Measurements from ENCODE around the gene TRAK1.

GRCh38 chr3:42090973-42091731, at the start of gene TRAK1:
- TF ChIP-seq POLR2A (IDR thresholded peaks at IDR 0.05; ENCODE audit: low read depth, low read length): no peak
- TF ChIP-seq POLR2AphosphoS5 (IDR thresholded peaks at IDR 0.05; ENCODE audit: low read depth, low read length): no peak

All from GM12891 (cell line).